GM23248 (cell line): ENCODE data around the gene ZNF160.

ENCODE experiments used
- EZH2 ChIP-seq: fragments of 200-600 bp; sonication (generic); IDR thresholded peaks from 2 replicates; pipeline ENCODE4 v1.6.1; 2018; ENCODE audit warnings: antibody characterized with exemption, mild to moderate bottlenecking; ENCODE audit not compliant: insufficient read depth, poor library complexity, severe bottlenecking
- EZH2phosphoT487 ChIP-seq: fragments of 200-600 bp; sonication (generic); IDR thresholded peaks from 2 replicates; pipeline ENCODE4 v1.6.1; 2018; ENCODE audit warnings: antibody characterized with exemption, moderate library complexity, mild to moderate bottlenecking, low read depth; ENCODE audit not compliant: insufficient read depth

DNA sequence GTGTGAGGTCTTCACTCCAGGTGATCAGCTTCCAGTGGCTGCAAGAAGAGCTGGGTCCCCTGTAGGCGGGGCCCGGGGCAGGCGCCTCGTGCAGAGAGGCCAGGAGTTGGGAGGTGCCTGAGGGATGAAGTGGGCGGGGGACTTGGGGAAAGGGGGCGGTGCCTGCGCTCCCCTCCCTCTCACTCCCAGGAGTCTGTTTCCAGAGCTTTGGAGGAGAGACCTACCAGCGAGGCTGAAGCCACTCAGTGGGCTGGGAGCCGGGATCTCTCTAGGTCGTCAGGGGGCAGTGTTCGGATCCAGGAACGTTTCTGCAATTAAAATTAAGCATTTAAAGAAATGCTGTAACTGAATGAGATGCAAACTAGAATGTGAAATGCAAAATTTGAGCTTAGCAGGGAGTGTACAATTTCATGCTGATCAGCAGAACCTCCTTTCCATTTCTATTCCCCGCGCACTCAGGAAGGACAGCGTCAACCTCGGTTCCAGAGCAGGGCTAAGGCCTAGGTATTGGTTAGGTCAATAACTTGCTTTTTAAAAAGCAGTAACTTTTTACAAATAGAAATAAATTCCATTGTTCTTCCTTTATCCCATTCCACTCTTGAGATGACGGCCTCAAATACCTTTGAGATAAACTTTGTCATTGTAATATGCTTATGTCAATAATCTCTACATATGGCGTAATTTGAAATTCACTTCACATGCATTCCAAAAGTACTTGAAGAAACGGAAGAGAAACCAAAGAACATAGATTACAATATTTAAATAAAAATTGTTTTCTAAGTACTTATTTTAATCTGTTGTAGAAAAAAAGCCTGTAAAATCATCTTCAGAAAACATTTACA lies 11.6 kb downstream of the ZNF160 start:
- TF ChIP-seq EZH2: no peak
- no peak for TF ChIP-seq EZH2phosphoT487
